Hindlimb muscle (tissue), 1 donor: ENCODE results near the gene TUBB4B. TPM values are rescaled to one million over a fixed set of nuclear protein-coding genes. Genes with fewer than 3 reads are reported as not detected.
"Not testable (repeated sequence)": the region's sequence is repeated elsewhere in the genome, so short reads cannot be mapped to it uniquely, and the experiment has no call there.

Experiments used
- DNase-seq: peaks from one replicate; pipeline ENCODE4 v3.0.0-alpha.2; 2013
- polyA plus RNA-seq: library from polyadenylated mRNA; unstranded; fragments of 120-200 nt; gene quantifications from one replicate; pipeline ENCODE4 v1.2.1, GENCODE V29; 2013; ENCODE audit not compliant: insufficient read length

The TUBB4B gene
- polyA plus RNA-seq, 1 donor = 145 TPM

DNA sequence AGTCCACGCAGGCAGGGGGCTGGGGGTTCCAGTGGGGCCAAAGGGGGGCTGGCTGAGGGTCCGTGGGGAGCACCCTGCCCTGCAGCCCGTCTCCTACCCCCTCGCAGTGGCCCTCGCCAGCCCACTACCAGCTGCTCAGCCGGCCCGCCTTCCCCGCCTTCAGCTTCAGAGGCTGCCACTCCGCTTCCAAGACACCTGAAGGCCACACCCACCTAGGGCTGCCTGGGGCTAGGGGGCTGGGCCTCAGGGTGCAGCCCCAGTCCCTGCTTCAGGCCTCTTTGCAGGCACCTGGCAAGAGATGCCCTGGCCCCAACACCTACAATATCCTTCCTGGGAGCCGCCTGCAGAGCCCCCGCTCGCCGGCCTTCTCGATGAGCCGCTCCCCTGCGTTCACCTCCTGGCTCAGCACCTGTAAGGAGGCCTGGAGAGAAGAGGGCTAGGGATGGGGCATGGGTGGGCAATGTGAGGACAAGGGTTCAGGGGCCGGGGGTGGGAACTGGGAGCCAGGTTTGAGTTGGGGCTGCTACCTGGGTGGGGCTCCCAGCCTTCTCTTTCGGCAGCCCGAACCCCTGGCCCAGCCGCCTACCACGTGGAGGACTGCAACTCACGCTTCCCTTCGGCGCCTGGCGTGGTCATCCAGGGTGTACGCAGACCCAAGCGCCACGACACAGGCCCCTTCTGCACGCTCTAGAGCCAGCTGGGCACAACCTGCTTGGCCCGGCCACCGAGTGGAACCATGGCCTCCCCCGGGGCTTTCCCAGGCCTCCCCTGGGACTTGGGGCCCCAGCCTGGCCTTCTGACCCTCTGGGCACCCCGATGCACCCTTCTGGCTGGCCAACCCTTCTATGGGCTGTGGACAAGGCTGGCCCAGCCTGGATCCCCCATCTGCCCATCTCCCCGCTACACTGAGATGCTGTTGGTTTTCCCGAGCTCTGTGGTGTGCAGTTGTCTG lies 11.7 kb downstream of the TUBB4B start:
- no peak for DNase-seq

DNA sequence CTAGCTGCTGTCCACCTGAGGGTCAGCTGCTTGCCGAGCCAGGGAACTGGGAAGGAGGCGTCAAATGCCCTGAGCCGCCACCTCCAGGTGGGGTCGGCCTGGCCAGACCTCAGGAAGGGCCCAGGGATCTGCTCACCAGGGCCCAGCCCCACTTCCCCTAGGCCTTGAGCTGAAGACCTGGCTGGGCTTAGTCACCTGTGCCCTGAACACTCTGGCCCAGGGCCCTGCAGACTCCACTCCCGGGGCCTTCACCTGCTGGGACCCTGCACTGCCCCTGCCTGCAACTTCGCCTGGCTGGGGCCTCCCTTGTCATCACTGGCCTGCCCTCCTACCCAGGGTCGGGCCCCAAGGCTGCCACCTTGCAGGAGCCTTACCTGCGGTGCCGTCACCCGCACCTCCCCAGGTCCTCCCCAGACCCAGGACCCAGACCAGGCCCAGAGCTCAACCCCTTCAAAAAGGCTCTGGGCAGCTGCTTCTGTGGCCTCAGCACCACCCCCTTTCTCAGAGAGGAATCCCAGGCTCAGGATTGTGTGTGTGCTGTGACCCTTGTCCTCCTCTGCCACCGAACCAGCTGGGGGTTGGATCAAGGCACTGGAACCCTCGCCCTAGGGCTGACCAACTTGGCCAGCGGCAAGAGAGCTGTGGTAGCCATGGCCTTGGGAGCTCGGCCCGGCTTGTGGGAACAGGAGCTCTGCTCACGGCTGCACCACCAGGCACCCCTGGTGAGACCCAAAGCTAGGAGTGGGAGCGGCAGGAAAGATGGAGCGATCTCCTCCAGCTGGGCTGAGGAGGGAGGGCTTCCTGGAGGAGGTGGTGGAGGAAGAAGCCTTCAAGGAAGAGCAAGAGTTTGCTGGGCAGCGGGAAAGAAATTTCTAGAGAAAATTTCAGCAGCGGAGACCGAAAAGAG lies 12.9 kb downstream of the TUBB4B start:
- DNase-seq = no peak

DNA sequence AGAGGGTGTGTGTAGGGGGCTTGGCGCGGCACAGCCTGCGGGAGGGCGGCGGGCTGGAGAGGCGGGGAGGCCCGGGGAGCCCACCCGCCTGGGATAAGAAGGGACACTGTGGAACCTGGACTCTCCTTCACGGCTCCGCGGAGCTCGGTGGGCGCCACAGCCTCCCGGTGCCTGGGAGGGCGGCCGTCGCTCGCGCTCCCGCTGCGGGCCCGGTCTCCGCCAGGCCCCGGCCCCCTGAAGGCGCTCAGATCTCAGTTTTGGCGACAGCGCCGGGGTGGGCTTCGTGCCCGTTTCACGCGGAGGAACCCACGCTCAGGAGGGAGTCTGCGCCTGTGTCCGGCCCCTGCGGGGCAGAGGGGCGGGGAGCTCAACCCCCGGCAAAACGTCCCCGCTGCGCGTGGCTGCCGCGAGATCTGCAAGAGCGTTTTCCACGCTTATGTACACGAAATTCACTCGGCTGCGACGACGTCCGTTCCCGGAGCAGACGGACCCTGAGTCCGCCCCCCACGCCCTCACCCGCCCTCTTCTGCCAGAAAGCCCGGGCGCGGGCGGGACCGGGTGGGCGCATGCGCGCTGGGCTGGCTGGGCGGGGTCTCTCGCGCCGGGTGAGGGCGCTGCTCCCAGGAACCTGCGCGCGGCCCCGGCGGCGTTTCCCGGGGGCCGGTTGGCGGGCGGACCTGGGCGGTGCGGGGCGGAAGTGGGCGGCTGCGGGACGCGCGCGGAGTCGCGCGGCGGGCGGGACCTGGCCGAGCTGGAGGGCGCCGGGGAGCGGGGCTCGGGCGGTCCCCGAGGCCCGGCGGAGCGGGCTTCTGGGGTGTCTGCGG lies 13.7 kb downstream of the TUBB4B start, which contains the start of gene NELFB:
TSS of gene NELFB (plus strand) at position 704 of the 824 bp plus-strand sequence.
- DNase-seq = peak; percentile 95

DNA sequence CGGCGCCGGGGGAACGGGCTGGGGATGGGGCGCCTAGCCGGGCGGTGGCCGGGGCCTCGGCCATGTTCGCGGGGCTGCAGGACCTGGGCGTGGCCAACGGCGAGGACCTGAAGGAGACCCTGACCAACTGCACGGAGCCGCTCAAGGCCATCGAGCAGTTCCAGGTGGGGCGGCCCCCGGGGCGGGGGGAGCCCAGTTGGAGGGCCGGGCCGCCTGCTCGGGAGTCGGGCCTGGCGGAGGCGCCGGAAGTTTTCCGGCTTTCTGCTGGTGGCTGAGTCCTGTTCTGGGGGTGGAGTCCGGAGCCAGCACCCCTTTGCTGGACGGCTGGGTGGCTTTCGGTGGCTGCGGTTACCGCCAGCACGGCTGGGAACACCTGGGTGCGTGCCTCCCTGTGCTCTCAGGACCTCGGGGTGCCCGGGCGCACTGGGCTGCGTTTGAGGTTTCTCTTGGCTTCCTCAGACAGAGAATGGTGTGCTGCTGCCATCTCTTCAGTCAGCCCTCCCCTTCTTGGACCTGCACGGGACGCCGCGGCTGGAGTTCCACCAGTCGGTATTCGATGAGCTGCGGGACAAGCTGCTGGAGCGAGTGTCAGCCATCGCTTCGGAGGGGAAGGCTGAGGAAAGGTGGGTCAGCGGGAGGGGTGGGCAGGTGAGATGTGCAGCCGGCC lies 14.5 kb downstream of the TUBB4B start:
- no peak for DNase-seq

DNA sequence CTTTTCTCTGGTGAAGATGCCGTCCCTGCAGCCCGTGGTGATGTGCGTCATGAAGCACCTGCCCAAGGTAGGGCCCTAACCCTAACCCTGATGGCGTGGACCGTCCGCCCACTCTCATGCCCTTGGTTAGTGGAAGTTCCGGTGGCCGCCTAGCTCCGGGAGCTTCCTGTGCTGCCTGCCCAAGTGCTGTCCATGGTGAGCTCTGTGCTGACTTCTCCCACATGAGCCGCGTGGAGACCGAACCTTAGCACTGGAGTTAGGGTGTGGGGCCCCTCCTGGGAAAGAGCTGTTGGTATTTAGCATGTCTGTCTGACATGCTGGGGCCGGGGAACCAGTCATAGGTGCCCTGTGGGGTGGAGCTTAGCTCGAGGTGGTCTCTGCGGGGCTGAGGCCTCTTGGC lies 15.3 kb downstream of the TUBB4B start:
- no peak for DNase-seq

- DNase-seq = no peak
Measured at GRCh38 chr9:137256856-137257255, 15.8 kb downstream of the TUBB4B start.

- DNase-seq = not testable (repeated sequence)
Measured at GRCh38 chr9:137262173-137262908, 21.3 kb downstream of the TUBB4B start.

- no peak for DNase-seq
Measured at GRCh38 chr9:137262909-137263285, 21.8 kb downstream of the TUBB4B start.

GRCh38 chr9:137263506-137263905 lies 22.4 kb downstream of the TUBB4B start:
- no peak for DNase-seq

- DNase-seq = no peak
Measured at GRCh38 chr9:137264067-137264466, 23.0 kb downstream of the TUBB4B start.

GRCh38 chr9:137265496-137266161 lies 24.5 kb downstream of the TUBB4B start:
- DNase-seq = no peak

- no peak for DNase-seq
Measured at GRCh38 chr9:137266162-137266527, 25.1 kb downstream of the TUBB4B start.

DNA sequence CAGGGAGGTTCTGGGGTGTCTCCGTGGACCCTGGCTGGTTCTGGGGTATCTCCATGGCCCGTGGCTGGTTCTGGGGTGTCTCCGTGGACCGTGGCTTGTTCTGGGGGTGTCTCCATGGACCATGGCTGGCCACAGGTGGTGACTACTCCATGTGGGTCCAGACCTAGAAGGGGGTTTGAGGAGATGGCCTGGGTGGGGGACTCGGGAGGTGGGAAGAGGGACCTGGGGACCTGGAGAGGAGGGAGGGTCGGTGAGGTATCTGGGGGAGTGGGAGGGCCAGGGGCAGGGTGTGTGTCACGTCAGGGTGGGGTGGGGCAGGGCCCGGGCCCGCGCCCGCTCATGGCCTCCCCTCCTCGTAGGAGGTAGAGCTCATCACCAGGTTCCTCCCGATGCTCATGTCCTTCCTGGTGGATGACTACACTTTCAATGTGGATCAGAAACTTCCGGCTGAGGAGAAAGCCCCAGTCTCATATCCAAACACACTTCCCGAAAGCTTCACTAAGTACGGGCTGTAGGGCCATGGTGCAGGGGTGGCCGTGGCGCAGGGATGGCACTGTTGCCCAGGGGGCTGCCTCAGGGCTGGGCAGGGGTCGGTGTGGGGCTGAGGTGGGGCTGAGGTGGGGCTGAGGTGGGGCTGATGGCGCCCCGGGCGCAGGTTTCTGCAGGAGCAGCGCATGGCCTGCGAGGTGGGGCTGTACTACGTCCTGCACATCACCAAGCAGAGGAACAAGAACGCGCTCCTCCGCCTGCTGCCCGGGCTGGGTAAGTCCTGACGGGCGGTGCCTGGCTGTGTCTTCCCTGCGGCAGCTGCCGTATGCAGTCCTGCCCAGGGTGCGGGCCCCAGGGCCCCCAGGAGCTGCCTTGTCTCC lies 25.7 kb downstream of the TUBB4B start:
- no peak for DNase-seq

DNA sequence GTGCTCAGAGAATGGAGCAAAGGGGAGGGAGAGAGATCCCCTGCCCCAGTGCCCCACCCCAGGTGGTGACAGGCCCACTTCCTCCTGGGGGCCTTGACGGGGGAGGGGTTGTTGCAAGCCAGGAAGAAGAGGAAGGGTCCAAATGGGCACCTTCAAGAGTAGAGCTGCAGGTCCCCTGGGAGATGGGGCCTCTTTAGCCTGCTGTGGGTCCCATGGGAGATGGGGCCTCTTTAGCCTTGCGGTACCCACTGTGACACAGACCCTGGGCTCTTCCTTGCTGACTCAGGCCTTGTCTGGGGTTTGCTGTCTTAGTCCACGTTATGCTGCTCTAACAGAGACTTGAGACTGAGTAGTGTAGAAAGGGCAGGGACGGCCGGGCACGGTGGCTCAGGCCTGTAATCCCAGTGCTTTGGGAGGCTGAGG lies 26.9 kb downstream of the TUBB4B start:
- no peak for DNase-seq

DNA sequence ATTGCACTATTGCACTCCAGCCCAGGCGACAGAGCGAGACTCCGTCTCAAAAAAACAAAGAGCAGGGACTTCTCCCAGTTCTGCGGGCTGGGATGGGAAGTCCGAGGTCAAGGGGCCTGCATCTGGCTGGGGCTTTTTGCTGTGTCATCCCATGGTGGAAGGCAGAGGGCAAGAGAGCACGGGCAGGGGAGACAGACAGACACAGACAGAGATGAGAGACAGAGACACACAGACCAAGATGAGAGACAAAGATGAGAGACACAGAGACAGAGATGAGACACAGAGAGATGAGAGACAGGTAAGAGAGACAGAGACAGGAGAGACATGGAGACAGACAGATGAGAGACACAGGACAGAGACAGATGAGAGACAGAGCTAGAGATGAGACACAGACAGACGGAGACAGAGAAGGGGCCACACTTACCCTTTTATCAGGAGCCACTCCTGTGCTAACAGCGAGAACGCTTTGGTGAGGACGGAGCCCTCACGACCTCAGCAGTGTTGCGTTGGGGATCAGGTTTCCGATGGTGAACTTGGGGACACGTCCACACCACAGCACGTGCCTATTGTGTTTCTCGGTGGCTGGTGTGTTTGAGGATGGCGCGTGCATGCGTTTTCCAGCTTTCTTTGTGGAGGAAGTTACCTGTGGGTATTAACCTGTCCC lies 27.6 kb downstream of the TUBB4B start:
- no peak for DNase-seq

DNA sequence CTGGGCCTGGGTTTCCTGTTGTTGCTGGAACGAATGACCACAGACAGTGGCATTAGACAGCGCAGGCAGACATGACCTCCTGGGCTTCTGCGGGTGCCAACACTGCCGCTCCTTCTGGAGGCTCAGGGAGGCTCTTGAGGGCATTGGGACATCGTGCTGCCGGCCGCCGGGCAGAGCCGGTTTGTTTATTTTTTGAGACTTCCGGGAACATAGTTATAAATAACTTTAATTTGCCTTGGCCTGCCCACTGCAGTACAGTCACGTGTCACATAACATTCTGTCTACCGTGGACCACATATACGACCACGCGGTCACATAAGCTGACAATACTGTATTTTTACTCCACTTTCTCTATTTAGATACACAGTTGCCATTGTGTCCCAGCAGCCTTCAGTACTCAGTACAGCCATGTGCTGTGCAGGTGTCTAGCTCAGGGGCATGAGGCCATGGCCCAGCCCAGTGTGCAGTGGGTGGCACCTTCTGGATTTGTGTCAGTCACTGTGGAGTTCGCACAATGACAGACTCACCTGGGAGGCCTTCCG lies 28.2 kb downstream of the TUBB4B start:
- DNase-seq = no peak

DNA sequence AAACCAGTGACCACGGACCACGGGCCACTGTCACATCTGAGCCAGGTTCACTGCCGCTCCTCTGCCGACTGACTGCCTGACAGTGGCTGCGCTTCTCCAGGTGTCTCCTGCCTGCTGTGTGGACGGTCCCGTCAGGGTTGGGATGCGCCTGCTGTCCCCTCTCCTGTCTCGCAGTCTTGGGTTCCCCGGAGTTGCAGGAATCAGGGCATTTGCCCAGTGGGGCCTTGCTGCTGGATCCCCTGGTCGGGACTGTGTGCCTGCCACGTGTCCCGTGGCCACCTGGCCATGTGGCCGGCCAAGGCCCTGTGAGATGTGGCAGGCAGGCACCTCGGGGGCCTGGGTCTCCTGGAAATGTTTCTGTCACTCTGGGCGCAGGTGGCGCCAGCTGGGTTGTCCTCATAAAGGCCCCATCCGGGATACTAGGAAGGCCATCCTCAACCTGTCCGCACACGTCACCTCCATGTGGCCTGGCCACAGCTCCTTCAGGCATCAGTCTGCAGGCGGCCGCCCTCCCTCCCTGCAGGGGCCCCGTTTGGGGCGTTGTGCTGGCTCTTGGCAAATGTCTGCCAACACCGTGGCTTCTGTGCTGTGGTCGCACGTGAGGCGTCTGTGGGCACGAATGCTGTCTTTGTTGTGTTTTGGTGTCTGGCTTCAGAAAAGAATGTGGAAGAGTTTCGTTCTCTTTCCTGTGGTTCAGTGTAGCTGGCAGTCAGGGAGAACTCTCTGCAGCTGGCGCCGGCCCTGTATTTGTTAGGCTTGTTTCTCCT lies 30.0 kb downstream of the TUBB4B start:
- no peak for DNase-seq

- DNase-seq = no peak
Measured at GRCh38 chr9:137271696-137272076, 30.6 kb downstream of the TUBB4B start.
